ENCODE data around the gene TMEM259.

- TF ChIP-seq, protein P1, sequence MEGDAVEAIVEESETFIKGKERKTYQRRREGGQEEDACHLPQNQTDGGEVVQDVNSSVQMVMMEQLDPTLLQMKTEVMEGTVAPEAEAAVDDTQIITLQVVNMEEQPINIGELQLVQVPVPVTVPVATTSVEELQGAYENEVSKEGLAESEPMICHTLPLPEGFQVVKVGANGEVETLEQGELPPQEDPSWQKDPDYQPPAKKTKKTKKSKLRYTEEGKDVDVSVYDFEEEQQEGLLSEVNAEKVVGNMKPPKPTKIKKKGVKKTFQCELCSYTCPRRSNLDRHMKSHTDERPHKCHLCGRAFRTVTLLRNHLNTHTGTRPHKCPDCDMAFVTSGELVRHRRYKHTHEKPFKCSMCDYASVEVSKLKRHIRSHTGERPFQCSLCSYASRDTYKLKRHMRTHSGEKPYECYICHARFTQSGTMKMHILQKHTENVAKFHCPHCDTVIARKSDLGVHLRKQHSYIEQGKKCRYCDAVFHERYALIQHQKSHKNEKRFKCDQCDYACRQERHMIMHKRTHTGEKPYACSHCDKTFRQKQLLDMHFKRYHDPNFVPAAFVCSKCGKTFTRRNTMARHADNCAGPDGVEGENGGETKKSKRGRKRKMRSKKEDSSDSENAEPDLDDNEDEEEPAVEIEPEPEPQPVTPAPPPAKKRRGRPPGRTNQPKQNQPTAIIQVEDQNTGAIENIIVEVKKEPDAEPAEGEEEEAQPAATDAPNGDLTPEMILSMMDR (IDR thresholded peaks at IDR 0.05) = no peak
- TF ChIP-seq POLR2A (IDR thresholded peaks at IDR 0.05) = no peak
- no peak for TF ChIP-seq POLR2AphosphoS5 (IDR thresholded peaks at IDR 0.05)
Measured at GRCh38 chr19:1053176-1054101, 32.5 kb upstream of the TMEM259 start.
